WTC11 (cell line): ENCODE results near the gene TPCN2. TPM values are rescaled to one million over a fixed set of nuclear protein-coding genes. Genes with fewer than 3 reads are reported as not detected.

Experiments
- ATAC-seq: fragments of 200-7000 bp; cut with Tn5 transposase; 2 replicates; pipeline ENCODE4 v1.10.0; 2021; ENCODE audit warnings: mild to moderate bottlenecking, moderate library complexity
- CTCF ChIA-PET: fragments of 300-600 bp; sonication (Branson Sonifier 250); formaldehyde crosslinking; loops from one replicate; lab custom pipeline; 2021; ENCODE audit warnings: antibody characterized with exemption; lab: Charles Lee
- POLR2A ChIA-PET: fragments of 350-600 bp; sonication (Branson Sonifier 250); formaldehyde crosslinking; loops from one replicate; lab custom pipeline; 2021; ENCODE audit warnings: antibody characterized with exemption; lab: Charles Lee
- DNase-seq: peaks from one replicate; pipeline ENCODE4 v3.0.0; 2021; ENCODE audit warnings: low spot score
- H3K27ac Mint-ChIP-seq: 2 replicates; pipeline ENCODE4 v1.8.0; 2021; ENCODE audit warnings: mixed read lengths
- H3K27me3 Mint-ChIP-seq: 2 replicates; pipeline ENCODE4 v1.8.0; 2021; ENCODE audit warnings: low read depth, mild to moderate bottlenecking, moderate library complexity, mixed read lengths
- H3K36me3 Mint-ChIP-seq: 2 replicates; pipeline ENCODE4 v1.8.0; 2021; ENCODE audit warnings: mixed read lengths
- H3K4me1 Mint-ChIP-seq: 2 replicates; pipeline ENCODE4 v1.8.0; 2022; ENCODE audit warnings: mixed read lengths
- H3K4me3 Mint-ChIP-seq: 2 replicates; pipeline ENCODE4 v1.8.0; 2021; ENCODE audit warnings: mild to moderate bottlenecking, moderate library complexity, mixed read lengths
- H3K9me3 Mint-ChIP-seq: 2 replicates; pipeline ENCODE4 v1.8.0; 2021; ENCODE audit warnings: mixed read lengths
- AR ChIP-seq: fragments of 250-450 bp; sonication (Bioruptor Pico); IDR thresholded peaks from 2 replicates; pipeline ENCODE4 v1.9.0; 2021; ENCODE audit warnings: mild to moderate bottlenecking
- ARID4B ChIP-seq: sonication (generic); formaldehyde crosslinking; IDR thresholded peaks from 2 replicates; pipeline ENCODE4 v1.8.0; 2023; ENCODE audit warnings: missing genetic modification reagents, mild to moderate bottlenecking, borderline replicate concordance
- E2F5 ChIP-seq: sonication (generic); formaldehyde crosslinking; IDR thresholded peaks from 2 replicates; pipeline ENCODE4 v1.8.1; 2022; ENCODE audit warnings: mild to moderate bottlenecking, moderate library complexity, missing genetic modification reagents
- ERG ChIP-seq: fragments of 250-450 bp; sonication (Bioruptor Pico); IDR thresholded peaks from 2 replicates; pipeline ENCODE4 v1.8.0; 2021; ENCODE audit warnings: mild to moderate bottlenecking
- FOXP1 ChIP-seq: sonication (generic); formaldehyde crosslinking; IDR thresholded peaks from 2 replicates; pipeline ENCODE4 v1.8.0; 2022; ENCODE audit warnings: missing genetic modification reagents, mild to moderate bottlenecking, moderate library complexity, borderline replicate concordance
- GABPB1 ChIP-seq: sonication (generic); formaldehyde crosslinking; IDR thresholded peaks from 2 replicates; pipeline ENCODE4 v1.8.1; 2023; ENCODE audit warnings: mild to moderate bottlenecking, missing genetic modification reagents
- GTF2I ChIP-seq: fragments of 250-450 bp; sonication (Bioruptor Pico); conservative IDR thresholded peaks from 2 replicates; pipeline ENCODE4 v1.4.0; 2021; ENCODE audit warnings: mild to moderate bottlenecking
- MLX ChIP-seq: sonication (generic); formaldehyde crosslinking; IDR thresholded peaks from 2 replicates; pipeline ENCODE4 v1.8.1; 2023; ENCODE audit warnings: mild to moderate bottlenecking, missing genetic modification reagents, moderate library complexity
- NFATC4 ChIP-seq: fragments of 250-450 bp; sonication (Bioruptor Pico); IDR thresholded peaks from 2 replicates; pipeline ENCODE4 v1.9.0; 2021; ENCODE audit warnings: mild to moderate bottlenecking
- OVOL2 ChIP-seq: fragments of 250-450 bp; sonication (Bioruptor Pico); IDR thresholded peaks from 2 replicates; pipeline ENCODE4 v1.9.0; 2021; ENCODE audit warnings: mild to moderate bottlenecking, borderline replicate concordance
- PREB ChIP-seq: sonication (generic); formaldehyde crosslinking; IDR thresholded peaks from 2 replicates; pipeline ENCODE4 v1.8.1; 2022; ENCODE audit warnings: mild to moderate bottlenecking, missing genetic modification reagents, moderate library complexity, borderline replicate concordance
- SMAD4 ChIP-seq: sonication (generic); formaldehyde crosslinking; IDR thresholded peaks from 2 replicates; pipeline ENCODE4 v1.8.0; 2022; ENCODE audit warnings: mild to moderate bottlenecking, missing genetic modification reagents
- TEAD1 ChIP-seq: sonication (generic); formaldehyde crosslinking; IDR thresholded peaks from 2 replicates; pipeline ENCODE4 v1.8.0; 2022; ENCODE audit warnings: mild to moderate bottlenecking, missing genetic modification reagents
- TP53 ChIP-seq: sonication (generic); formaldehyde crosslinking; IDR thresholded peaks from 2 replicates; pipeline ENCODE4 v1.8.1; 2023; ENCODE audit warnings: mild to moderate bottlenecking, missing genetic modification reagents
- ZBTB21 ChIP-seq: sonication (generic); formaldehyde crosslinking; IDR thresholded peaks from 2 replicates; pipeline ENCODE4 v1.8.1; 2023; ENCODE audit warnings: mild to moderate bottlenecking, missing genetic modification reagents, borderline replicate concordance
- ZNF512 ChIP-seq: sonication (generic); formaldehyde crosslinking; IDR thresholded peaks from 2 replicates; pipeline ENCODE4 v1.8.1; 2022; ENCODE audit warnings: missing genetic modification reagents, borderline replicate concordance
- ZNF532 ChIP-seq: fragments of 250-450 bp; sonication (Bioruptor Pico); IDR thresholded peaks from 2 replicates; pipeline ENCODE4 v1.9.0; 2021; ENCODE audit warnings: mild to moderate bottlenecking, borderline replicate concordance
- total RNA-seq: library from RNA; stranded (reverse); gene quantifications from 3 replicates; pipeline ENCODE4 v1.2.3, GENCODE V29; 2021

TPCN2 gene
- total RNA-seq, 1 experiment from 2014 or later, result 24.6 TPM

GRCh38 chr11:69153661-69154060 lies 104.9 kb downstream of the TPCN2 start (continued):
- TF ChIP-seq ZNF532 (no peak), GTF2I (no peak), ZBTB21 (no peak), OVOL2 (CRISPR knock-in tag) (no peak)
- TF ChIP-seq, all 79 proteins: peak for 0

- CTCF ChIA-PET, result interaction anchor here (1.9 to 4.4 kb wide), 2 partner anchors 23 to 53 kb away, joined by 6 to 27 read pairs; no protein-coding TSS in a partner anchor
- H3K4me3 Mint-ChIP-seq, result no peak overlapping the region
- peaks cover 9% of the 10 kb centered on the region for H3K9me3 Mint-ChIP-seq
- POLR2A ChIA-PET, result interaction anchor here (0.8 kb wide), 1 partner anchor 484 kb away, joined by 3 read pairs; no protein-coding TSS in a partner anchor
- ATAC-seq (no peak), DNase-seq (no peak)
- peaks cover 26% of the 10 kb centered on the region for H3K4me1 Mint-ChIP-seq
- H3K36me3 Mint-ChIP-seq, result peaks cover 10% of the 10 kb centered on the region
- no peaks in the 10 kb centered on the region for H3K27me3 Mint-ChIP-seq
- H3K27ac Mint-ChIP-seq, result no peak overlapping the region
- TF ChIP-seq ERG (CRISPR knock-in tag) (no peak), TEAD1 (no peak), GABPB1 (CRISPR knock-in tag) (no peak), NFATC4 (CRISPR knock-in tag) (no peak), SMAD4 (no peak), TP53 (CRISPR knock-in tag) (no peak), PREB (CRISPR knock-in tag) (no peak), AR (CRISPR knock-in tag) (no peak), FOXP1 (CRISPR knock-in tag) (no peak), E2F5 (CRISPR knock-in tag) (no peak), ARID4B (CRISPR knock-in tag) (no peak), ZNF512 (no peak), MLX (no peak), ZBTB21 (no peak)
Measured at GRCh38 chr11:69154211-69154913, 105.6 kb downstream of the TPCN2 start.
